HepG2 (cell line): ENCODE measurements around the gene SERTAD2. TPM values are rescaled to one million over a fixed set of nuclear protein-coding genes. Genes with fewer than 3 reads are reported as not detected.

Experiments
- ATAC-seq: fragments of 200-7000 bp; cut with Tn5 transposase; 3 replicates; pipeline ENCODE4 v1.9.1; 2020; ENCODE audit warnings: mild to moderate bottlenecking, moderate library complexity
- BruUV-seq: library from RNA; stranded (reverse); fragments of 400-500 nt; replicated peaks from 2 replicates; lab custom pipeline; 2021; lab: Mats Ljungman, UMichigan
- CTCF ChIA-PET: fragments of 300-600 bp; formaldehyde crosslinking; extraction: SDS; loops from one replicate; lab custom pipeline; 2021; ENCODE audit warnings: low total read pairs, inconsistent platforms, low intra/inter-chr PET ratio; lab: Yijun Ruan, JAX
- POLR2A ChIA-PET: fragments of 350-600 bp; sonication (Branson Sonifier 250); formaldehyde crosslinking; loops from one replicate; lab custom pipeline; 2020; ENCODE audit warnings: antibody characterized with exemption, inconsistent platforms; lab: Yijun Ruan, JAX
- DNase-seq: peaks from one replicate; pipeline ENCODE4 v3.0.0-alpha.2; 2015; ENCODE audit warnings: low spot score
- FAIRE-seq: peaks from 3 replicates; lab custom pipeline; 2011; peaks lifted over from hg19 to GRCh38; lab: Jason Lieb, UNC
- H2AFZ ChIP-seq: one replicate; pipeline ENCODE4 v1.6.1; 2011; ENCODE audit warnings: low read length, inconsistent platforms
- H3K27ac ChIP-seq: fragments of 300-600 bp; 3 replicates; pipeline ENCODE4 v1.8.0; 2011; ENCODE audit warnings: mixed run types, mild to moderate bottlenecking, mixed read lengths, low read length, inconsistent platforms; ENCODE audit not compliant: insufficient read depth; ENCODE audit errors: extremely low read length
- H3K27me3 ChIP-seq, 2 experiments: fragments of 200-600 bp in 1 of 2; 2 replicates in 1 of 2; 3 replicates in 1 of 2; pipeline versions ENCODE4 v1.6.0 to v1.8.0; 2011; ENCODE audit warnings: low read length in 2 of 2, mild to moderate bottlenecking in 2 of 2, moderate library complexity in 2 of 2, inconsistent platforms in 1 of 2; ENCODE audit not compliant: insufficient read depth in 2 of 2, control insufficient read depth in 1 of 2
- H3K36me3 ChIP-seq, 2 experiments: fragments of 200-600 bp in 1 of 2; replicated peaks in 1 of 2; 2 replicates in 1 of 2; 3 replicates in 1 of 2; pipeline versions ENCODE4 v1.5.1 to v1.8.0; 2011; ENCODE audit warnings: low read length in 2 of 2, inconsistent platforms in 1 of 2; ENCODE audit not compliant: insufficient read depth in 2 of 2, control insufficient read depth in 1 of 2
- H3K4me1 ChIP-seq: 2 replicates; pipeline ENCODE4 v1.5.1; 2012; ENCODE audit warnings: low read length, inconsistent platforms; ENCODE audit not compliant: insufficient read depth
- H3K4me2 ChIP-seq: 2 replicates; pipeline ENCODE4 v1.6.0; 2011; ENCODE audit warnings: low read depth, low read length, inconsistent platforms
- H3K4me3 ChIP-seq, 3 experiments: fragments of 200-600 bp in 1 of 3; sonication (generic), shearing (Covaris generic) in 1 of 3; replicated peaks in 1 of 3; 2 replicates each; pipeline ENCODE4 v1.5.1; 2011 to 2016; ENCODE audit warnings: low read length in 3 of 3, inconsistent platforms in 2 of 3, low read depth in 2 of 3, mild to moderate bottlenecking in 2 of 3, control low read depth in 1 of 3, mixed read lengths in 1 of 3; ENCODE audit not compliant: insufficient read depth in 1 of 3
- H3K79me2 ChIP-seq: one replicate; pipeline ENCODE4 v1.6.1; 2011; ENCODE audit warnings: low read length, inconsistent platforms; ENCODE audit not compliant: insufficient read depth
- H3K9ac ChIP-seq: 2 replicates; pipeline ENCODE4 v1.6.0; 2011; ENCODE audit warnings: mild to moderate bottlenecking, low read depth, low read length, inconsistent platforms; ENCODE audit not compliant: insufficient read depth
- H3K9me3 ChIP-seq: 2 replicates; pipeline ENCODE4 v1.5.1; 2012; ENCODE audit warnings: mild to moderate bottlenecking, low read length
- H4K20me1 ChIP-seq: 2 replicates; pipeline ENCODE4 v1.6.0; 2011; ENCODE audit warnings: inconsistent platforms, mild to moderate bottlenecking, low read length, moderate library complexity; ENCODE audit not compliant: insufficient read depth
- CENPBD1 ChIP-seq: sonication (generic); formaldehyde crosslinking; IDR thresholded peaks from 2 replicates; pipeline ENCODE4 v1.8.0; 2022; ENCODE audit warnings: missing genetic modification reagents, low read depth, mild to moderate bottlenecking, borderline replicate concordance
- RAD21 ChIP-seq: fragments of 450-650 bp; formaldehyde crosslinking; IDR thresholded peaks from 2 replicates; pipeline ENCODE4 v1.5.0; 2020; ENCODE audit warnings: mild to moderate bottlenecking
- SKI ChIP-seq: fragments of 450-650 bp; IDR thresholded peaks from one replicate; pipeline ENCODE4 v1.6.1; 2018; ENCODE audit warnings: mild to moderate bottlenecking; ENCODE audit not compliant: partially characterized antibody
- SMAD9 ChIP-seq: sonication (generic); formaldehyde crosslinking; IDR thresholded peaks from 2 replicates; pipeline ENCODE4 v1.5.1; 2020; ENCODE audit warnings: mild to moderate bottlenecking, missing genetic modification reagents
- SNAI1 ChIP-seq: sonication (generic); formaldehyde crosslinking; IDR thresholded peaks from 2 replicates; pipeline ENCODE4 v1.5.0; 2020; ENCODE audit warnings: mild to moderate bottlenecking, missing genetic modification reagents, borderline replicate concordance
- SOX6 ChIP-seq, 2 experiments: fragments of 450-650 bp in 1 of 2; sonication (generic) in 1 of 2; formaldehyde crosslinking in 1 of 2; IDR thresholded peaks; 2 replicates each; pipeline versions ENCODE4 v1.4.0 to v1.6.1; 2017 to 2020; ENCODE audit warnings: antibody characterized with exemption in 1 of 2, mild to moderate bottlenecking in 1 of 2, missing genetic modification reagents in 1 of 2
- TMF1 ChIP-seq: sonication (generic); formaldehyde crosslinking; IDR thresholded peaks from 2 replicates; pipeline ENCODE4 v1.8.1; 2022; ENCODE audit warnings: low read depth, missing genetic modification reagents
- YEATS4 ChIP-seq: sonication (generic); formaldehyde crosslinking; IDR thresholded peaks from 2 replicates; pipeline ENCODE4 v1.4.0; 2020; ENCODE audit warnings: missing genetic modification reagents, borderline replicate concordance
- ZBTB2 ChIP-seq: sonication (generic); formaldehyde crosslinking; IDR thresholded peaks from 2 replicates; pipeline ENCODE4 v1.8.0; 2022; ENCODE audit warnings: low read depth, missing genetic modification reagents
- ZBTB46 ChIP-seq: sonication (generic); formaldehyde crosslinking; IDR thresholded peaks from 2 replicates; pipeline ENCODE4 v1.4.0; 2020; ENCODE audit warnings: mild to moderate bottlenecking, missing genetic modification reagents, borderline replicate concordance
- ZNF552 ChIP-seq: sonication (generic); formaldehyde crosslinking; IDR thresholded peaks from 2 replicates; pipeline ENCODE4 v1.9.0; 2022; ENCODE audit warnings: missing genetic modification reagents, mild to moderate bottlenecking, borderline replicate concordance
- ZNF770 ChIP-seq: sonication (generic); formaldehyde crosslinking; IDR thresholded peaks from 2 replicates; pipeline ENCODE4 v1.5.0; 2020; ENCODE audit warnings: mild to moderate bottlenecking, missing genetic modification reagents
- ZUFSP ChIP-seq: sonication (generic); formaldehyde crosslinking; IDR thresholded peaks from 2 replicates; pipeline ENCODE4 v1.9.0; 2021; ENCODE audit warnings: missing genetic modification reagents, mild to moderate bottlenecking, borderline replicate concordance
- whole genome bisulfite sequencing: methylation state at CpG from one replicate; pipeline ENCODE4 v1.1.6; 2017; ENCODE audit warnings: low lambda C conversion rate; 5-methylcytosine and 5-hydroxymethylcytosine counted together
- in situ Hi-C: cut with HindIII; loops from 2 replicates; pipeline ENCODE4 v1.10.0; 2017; ENCODE audit warnings: low pct_unique_long_range_greater_than_20kb; ENCODE audit not compliant: extremely low pct_ligation_motif_present
- intact Hi-C: fragments of 100-400 bp; cut with micrococcal nuclease; formaldehyde crosslinking; loops from one replicate; pipeline ENCODE4 v1.10.0; 2022; ENCODE audit not compliant: unreplicated experiment
- polyA plus RNA-seq, 8 experiments: library from polyadenylated mRNA; depleted of rRNA in 3 of 8; stranded (reverse) in 7 of 8; unstranded in 1 of 8; fragments of >200 nt; fragmentation: Illumina TruSeq in 4 of 8; extraction: Trizol in 4 of 8; gene quantifications; 2 replicates each; pipeline versions ENCODE4 v1.2.1 to v1.2.3, GENCODE V29; 2011 to 2016; ENCODE audit warnings: low read depth in 4 of 8, missing spikeins in 1 of 8, mixed read lengths in 1 of 8; ENCODE audit not compliant: insufficient read depth in 1 of 8
- total RNA-seq, 5 experiments: library from RNA; depleted of rRNA; stranded (reverse); fragments of >200 nt; fragmentation: Illumina TruSeq; extraction: Trizol; gene quantifications; 2 replicates each; pipeline ENCODE4 v1.2.3, GENCODE V29; 2016; ENCODE audit warnings: low read depth in 1 of 5

The SERTAD2 gene
- total and polyA plus RNA-seq, 2 of the 13 experiments (the other 11 are each of a cell fraction or from before 2014, with no cell fraction given), result 6.7 to 22.6 TPM

GRCh38 chr2:64625299-64626145 lies 28.2 kb downstream of the SERTAD2 start:
- in situ Hi-C loops (no loop called here), intact Hi-C loops (no loop called here)
- POLR2A ChIA-PET, result interaction anchor here (0.7 to 1.0 kb wide), 2 partner anchors 10 to 126 kb away, joined by 3 to 6 read pairs; no protein-coding TSS in a partner anchor
- peaks cover 28% of the 10 kb centered on the region for H3K4me1 ChIP-seq
- no peak overlapping the region for H3K4me3 ChIP-seq
- H3K27ac ChIP-seq, result no peak overlapping the region
- H3K79me2 ChIP-seq, result no peaks in the 10 kb centered on the region
- H3K27me3 ChIP-seq, result peaks cover 1 to 5% of the 10 kb centered on the region in 2 experiments; a peak in 2 of 5 replicates
- H4K20me1 ChIP-seq, result peaks cover 4% of the 10 kb centered on the region; the same call in 1 of the 2 replicates
- no peak overlapping the region for H3K9ac ChIP-seq
- no peak overlapping the region for H3K4me2 ChIP-seq
- H2AFZ ChIP-seq, result no peak overlapping the region
- no peaks in the 10 kb centered on the region for H3K36me3 ChIP-seq
- ATAC-seq (peak; percentile 41), FAIRE-seq (no peak), DNase-seq (no peak)
- BruUV-seq, result no TSS peak
- 25% methylated on average over 7 of the region's 7 CpGs for WGBS
- CTCF ChIA-PET, result no interaction called here
- H3K9me3 ChIP-seq, result no peaks in the 10 kb centered on the region
- TF ChIP-seq ZNF552 (CRISPR knock-in tag), result no peak
- TF ChIP-seq RAD21 (CRISPR knock-in tag), result 0 out of 2 replicates have a peak, but pooled peaks have one; percentile 29
- no peak for TF ChIP-seq CENPBD1 (CRISPR knock-in tag)
- no peak for TF ChIP-seq TMF1 (CRISPR knock-in tag)
- no peak for TF ChIP-seq SNAI1 (CRISPR knock-in tag)
- no peak for TF ChIP-seq SOX6 (IDR thresholded peaks at IDR 0.05)
- peak; percentile 14; the same call in 1 of the 2 replicates for TF ChIP-seq SOX6 (CRISPR knock-in tag; IDR thresholded peaks at IDR 0.05)
- peak; percentile 69 for TF ChIP-seq ZNF770 (CRISPR knock-in tag)
- TF ChIP-seq SKI, result no peak
- no peak for TF ChIP-seq ZBTB2 (CRISPR knock-in tag)
- TF ChIP-seq YEATS4 (CRISPR knock-in tag), result no peak
- no peak for TF ChIP-seq SMAD9 (CRISPR knock-in tag)
- TF ChIP-seq ZBTB46 (CRISPR knock-in tag), result no peak
- TF ChIP-seq ZUFSP (CRISPR knock-in tag), result no peak
